GM13976 (cell line): ENCODE measurements around the gene POU6F2.
A peak's percentile ranks its signal among the peaks of the same experiment; 100 is the strongest.

Experiments used
- DNase-seq: peaks from one replicate; pipeline ENCODE4 v3.0.0; 2012; ENCODE audit warnings: low spot score
- in situ Hi-C: fragments of 300-500 bp; cut with MboI; formaldehyde crosslinking; loops from one replicate; pipeline ENCODE4 v1.12.0; 2022; ENCODE audit warnings: low sequenced_read_pairs, mixed read lengths, inconsistent platforms; ENCODE audit not compliant: unreplicated experiment
- TF ChIP-seq, protein P1 (sequence below): IDR thresholded peaks from 2 replicates; pipeline ENCODE4 v1.5.1; 2012; ENCODE audit warnings: borderline replicate concordance, mild to moderate bottlenecking; ENCODE audit not compliant: insufficient read depth; ENCODE audit errors: extremely low read depth, missing control alignments, control extremely low read depth

POU6F2 gene

DNA sequence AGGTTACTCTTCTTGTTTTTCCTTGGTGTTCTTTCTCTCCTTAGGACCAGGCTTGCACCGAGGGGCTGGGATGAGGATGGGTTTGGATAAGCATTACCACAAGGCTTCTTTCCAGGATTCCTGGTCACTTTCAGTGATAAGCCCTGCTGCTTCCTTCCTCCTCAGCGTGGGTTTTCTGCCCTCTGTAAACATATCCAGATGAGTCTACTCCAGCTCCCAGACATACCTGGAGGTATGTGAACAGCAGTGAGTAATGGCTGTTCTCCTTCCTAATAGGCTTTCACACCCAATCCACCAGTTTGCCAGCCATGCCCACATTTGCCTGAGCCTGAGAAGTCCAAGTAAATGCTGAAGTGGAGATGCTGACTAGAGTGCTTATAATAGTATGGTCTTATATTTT is 358.7 kb downstream of the POU6F2 start:
- DNase-seq = no peak
- TF ChIP-seq, protein P1, sequence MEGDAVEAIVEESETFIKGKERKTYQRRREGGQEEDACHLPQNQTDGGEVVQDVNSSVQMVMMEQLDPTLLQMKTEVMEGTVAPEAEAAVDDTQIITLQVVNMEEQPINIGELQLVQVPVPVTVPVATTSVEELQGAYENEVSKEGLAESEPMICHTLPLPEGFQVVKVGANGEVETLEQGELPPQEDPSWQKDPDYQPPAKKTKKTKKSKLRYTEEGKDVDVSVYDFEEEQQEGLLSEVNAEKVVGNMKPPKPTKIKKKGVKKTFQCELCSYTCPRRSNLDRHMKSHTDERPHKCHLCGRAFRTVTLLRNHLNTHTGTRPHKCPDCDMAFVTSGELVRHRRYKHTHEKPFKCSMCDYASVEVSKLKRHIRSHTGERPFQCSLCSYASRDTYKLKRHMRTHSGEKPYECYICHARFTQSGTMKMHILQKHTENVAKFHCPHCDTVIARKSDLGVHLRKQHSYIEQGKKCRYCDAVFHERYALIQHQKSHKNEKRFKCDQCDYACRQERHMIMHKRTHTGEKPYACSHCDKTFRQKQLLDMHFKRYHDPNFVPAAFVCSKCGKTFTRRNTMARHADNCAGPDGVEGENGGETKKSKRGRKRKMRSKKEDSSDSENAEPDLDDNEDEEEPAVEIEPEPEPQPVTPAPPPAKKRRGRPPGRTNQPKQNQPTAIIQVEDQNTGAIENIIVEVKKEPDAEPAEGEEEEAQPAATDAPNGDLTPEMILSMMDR = no peak
- in situ Hi-C loops = no loop called here

DNA sequence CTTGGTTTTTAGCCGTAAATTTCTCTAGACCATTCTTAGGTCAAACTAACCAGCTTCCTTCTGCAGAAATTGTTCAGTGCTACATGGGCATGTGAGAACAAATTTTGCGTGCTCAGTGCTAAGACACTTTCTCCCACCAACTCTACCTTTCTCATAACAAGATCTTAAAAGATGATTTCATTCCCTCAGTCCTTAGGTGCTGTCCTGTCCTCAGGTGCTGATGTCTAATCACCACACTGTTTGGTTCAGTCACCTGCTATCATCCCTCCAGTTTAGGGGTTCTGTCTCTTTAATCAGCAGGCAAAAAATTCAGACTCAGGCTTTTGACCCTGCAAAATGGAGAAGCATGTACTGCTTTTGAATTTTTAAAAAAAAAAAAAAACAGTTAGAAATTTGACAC is 361.0 kb downstream of the POU6F2 start:
- TF ChIP-seq, protein P1 = no peak
- DNase-seq = peak; percentile 29
- in situ Hi-C loops = no loop called here

DNA sequence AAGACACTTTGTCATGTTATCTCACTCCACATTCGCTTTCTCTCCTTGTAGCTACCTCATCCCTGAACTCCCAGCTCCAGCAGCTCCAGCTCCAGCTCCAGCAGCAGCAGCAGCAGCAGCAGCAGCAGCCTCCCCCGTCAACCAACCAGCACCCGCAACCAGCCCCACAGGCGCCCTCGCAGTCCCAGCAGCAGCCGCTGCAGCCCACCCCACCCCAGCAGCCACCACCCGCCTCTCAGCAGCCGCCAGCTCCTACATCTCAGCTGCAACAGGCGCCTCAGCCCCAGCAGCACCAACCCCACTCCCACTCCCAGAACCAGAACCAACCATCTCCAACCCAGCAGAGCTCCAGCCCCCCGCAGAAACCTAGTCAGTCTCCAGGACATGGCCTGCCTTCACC is 361.9 kb downstream of the POU6F2 start:
- TF ChIP-seq, protein P1 = no peak
- in situ Hi-C loops = no loop called here
- no peak for DNase-seq

DNA sequence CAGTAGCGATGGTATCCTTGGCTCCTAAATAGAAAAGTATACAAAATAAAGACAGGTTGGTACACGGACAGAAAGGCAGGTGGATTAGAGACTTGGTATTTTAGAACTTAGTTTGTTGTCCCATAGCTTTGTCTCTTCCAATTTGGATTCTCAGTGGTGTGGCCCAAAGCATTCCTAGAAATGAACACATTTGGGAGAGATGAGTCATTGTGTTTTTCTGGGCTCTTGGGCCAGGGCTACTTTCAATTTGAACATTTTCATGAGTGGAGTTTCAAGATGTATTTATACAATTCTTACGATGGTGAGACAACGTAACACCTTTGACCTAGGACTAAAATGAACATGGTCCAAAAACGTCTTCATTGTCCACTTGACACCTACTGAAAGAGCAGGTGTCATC is 363.4 kb downstream of the POU6F2 start:
- no peak for DNase-seq
- in situ Hi-C loops = no loop called here
- TF ChIP-seq, protein P1 = no peak

DNA sequence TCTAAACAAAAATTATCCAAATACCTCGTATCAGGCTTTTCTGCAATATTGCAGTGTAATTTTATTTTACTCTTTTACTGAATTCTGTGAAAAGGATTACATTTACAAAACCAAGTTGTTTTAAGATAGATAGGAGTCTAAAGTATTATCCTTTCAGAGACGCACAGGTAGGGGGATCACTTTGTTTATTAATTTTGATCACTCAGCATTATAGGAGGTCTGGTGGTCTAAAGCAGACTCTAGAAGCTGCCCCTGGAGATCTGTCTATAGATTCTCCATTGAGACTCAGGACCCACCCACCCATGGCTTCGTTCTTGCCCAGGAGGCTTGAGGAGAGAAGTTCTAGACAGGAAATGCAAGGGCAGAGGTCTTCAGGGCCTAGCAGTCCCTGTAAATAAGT is 365.1 kb downstream of the POU6F2 start:
- no peak for DNase-seq
- in situ Hi-C loops = no loop called here
- TF ChIP-seq, protein P1 = no peak

DNA sequence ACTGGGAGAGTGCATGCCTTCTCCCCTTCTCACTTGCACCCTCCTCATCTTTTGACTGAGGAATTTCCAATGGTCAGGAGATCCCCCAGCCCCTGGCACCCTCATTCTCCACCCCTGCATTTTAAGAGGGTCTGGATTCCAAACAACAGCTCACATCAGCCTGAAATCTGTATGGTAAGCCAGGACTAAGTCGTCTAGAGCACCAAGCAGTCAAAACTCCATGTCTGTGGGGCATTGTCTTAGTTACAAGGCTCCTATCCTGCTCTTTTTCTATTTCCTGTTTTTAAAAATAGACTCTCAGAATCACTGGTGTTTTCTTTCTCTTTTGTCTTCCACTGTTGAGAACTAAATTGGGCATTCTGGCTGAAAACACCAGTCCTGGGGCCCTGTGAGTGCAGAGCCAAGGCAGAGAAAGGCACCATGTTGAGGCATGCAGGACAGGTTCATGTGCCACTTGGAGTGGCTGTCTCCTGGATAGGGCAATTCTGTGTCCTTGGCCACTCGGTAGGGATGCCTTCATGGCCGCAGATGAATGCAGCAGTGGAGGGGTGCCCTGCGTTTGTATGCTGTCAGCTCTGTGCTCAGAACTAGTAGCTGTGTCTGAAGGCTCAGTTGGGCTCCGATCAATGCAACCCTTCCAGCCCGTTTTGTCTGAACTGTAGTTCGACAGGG is 371.9 kb downstream of the POU6F2 start:
- TF ChIP-seq, protein P1 = no peak
- no peak for DNase-seq
- in situ Hi-C loops = no loop called here
